HCT116 (cell line): ENCODE data around the gene PSTPIP2. TPM values are rescaled to one million over a fixed set of nuclear protein-coding genes. Genes with fewer than 3 reads are reported as not detected.

ENCODE experiments used
- ATAC-seq: fragments of 200-7000 bp; cut with Tn5 transposase; 2 replicates; pipeline ENCODE4 v1.9.1; 2020; ENCODE audit warnings: mild to moderate bottlenecking, moderate library complexity
- BruUV-seq: library from RNA; stranded (reverse); fragments of 400-500 nt; replicated peaks from 2 replicates; lab custom pipeline; 2021; lab: Mats Ljungman, UMichigan
- CTCF ChIA-PET: fragments of 300-600 bp; sonication (Branson Sonifier 250); formaldehyde crosslinking; loops from one replicate; lab custom pipeline; 2021; ENCODE audit warnings: antibody characterized with exemption; lab: Charles Lee
- POLR2A ChIA-PET: fragments of 300-600, 350-600 bp; sonication (Branson Sonifier 250); formaldehyde crosslinking; loops from one replicate; lab custom pipeline; 2021; ENCODE audit warnings: antibody characterized with exemption; lab: Charles Lee
- RAD21 ChIA-PET, 2 experiments: fragments of 300-600 bp; sonication (Branson Sonifier 250); formaldehyde crosslinking; loops; one replicate each; lab custom pipeline; 2023; ENCODE audit warnings: low total read pairs in 2 of 2; ENCODE audit not compliant: uncharacterized antibody in 2 of 2, unreplicated experiment in 2 of 2, low non-redundant PET in 1 of 2; lab: Charles Lee
- DNase-seq: peaks from one replicate; pipeline ENCODE4 v3.0.0-alpha.2; 2010; ENCODE audit warnings: low read depth, low spot score
- H2AFZ ChIP-seq: fragments of 200-600 bp; shearing (Covaris generic), sonication (generic); 2 replicates; pipeline ENCODE4 v1.6.1; 2017; ENCODE audit warnings: low read depth, mixed run types, mixed read lengths, antibody characterized with exemption, low read length; ENCODE audit not compliant: poor library complexity, severe bottlenecking
- H3K27ac ChIP-seq: 2 replicates; pipeline ENCODE4 v1.5.1; 2012; ENCODE audit warnings: low read depth, low read length
- H3K27me3 ChIP-seq: fragments of 200-600 bp; sonication (generic); 2 replicates; pipeline ENCODE4 v1.6.1; 2016; ENCODE audit warnings: mixed run types, low read length, mixed read lengths; ENCODE audit not compliant: insufficient read depth
- H3K36me3 ChIP-seq, 2 experiments: fragments of 200-500 bp in 1 of 2; fragments of 200-600 bp in 1 of 2; sonication (Bioruptor generic) in 1 of 2; sonication (generic) in 1 of 2; 2 replicates each; pipeline versions ENCODE4 v1.5.1 to v1.6.1; 2014 to 2016; ENCODE audit warnings: low read length in 2 of 2, inconsistent platforms in 1 of 2, mixed read lengths in 1 of 2, mixed run types in 1 of 2; ENCODE audit not compliant: insufficient read depth in 2 of 2, control insufficient read depth in 1 of 2
- H3K4me1 ChIP-seq, 2 experiments: fragments of 200-600 bp in 1 of 2; sonication (generic) in 1 of 2; 2 replicates each; pipeline versions ENCODE4 v1.5.1 to v1.6.1; 2012 to 2017; ENCODE audit warnings: low read length in 2 of 2, inconsistent platforms in 1 of 2, mild to moderate bottlenecking in 1 of 2, mixed read lengths in 1 of 2, mixed run types in 1 of 2, moderate library complexity in 1 of 2; ENCODE audit not compliant: insufficient read depth in 2 of 2, control insufficient read depth in 1 of 2
- H3K4me2 ChIP-seq: fragments of 200-600 bp; sonication (generic); 2 replicates; pipeline ENCODE4 v1.6.1; 2017; ENCODE audit warnings: mixed run types, low read length, mixed read lengths
- H3K4me3 ChIP-seq, 2 experiments: fragments of 200-600 bp in 1 of 2; sonication (generic) in 1 of 2; replicated peaks in 1 of 2; 2 replicates each; pipeline ENCODE4 v1.5.1; 2011 to 2016; ENCODE audit warnings: low read length in 2 of 2, control low read depth in 1 of 2, low read depth in 1 of 2, mild to moderate bottlenecking in 1 of 2, mixed read lengths in 1 of 2, mixed run types in 1 of 2
- H3K79me2 ChIP-seq: fragments of 200-600 bp; sonication (generic); 2 replicates; pipeline ENCODE4 v1.6.1; 2017; ENCODE audit warnings: mild to moderate bottlenecking, mixed run types, low read length, moderate library complexity, mixed read lengths; ENCODE audit not compliant: insufficient read depth
- H3K9ac ChIP-seq: fragments of 200-600 bp; sonication (generic); 2 replicates; pipeline ENCODE4 v1.6.1; 2016; ENCODE audit warnings: low read length, mixed read lengths
- H3K9me2 ChIP-seq: fragments of 200-600 bp; sonication (generic), shearing (Covaris generic); 2 replicates; pipeline ENCODE4 v1.6.1; 2017; ENCODE audit warnings: mixed run types, mild to moderate bottlenecking, moderate library complexity; ENCODE audit not compliant: insufficient read depth
- H3K9me3 ChIP-seq, 2 experiments: fragments of 200-500 bp in 1 of 2; fragments of 200-600 bp in 1 of 2; sonication (Bioruptor generic) in 1 of 2; sonication (generic) in 1 of 2; 2 replicates each; pipeline ENCODE4 v1.6.1; 2014 to 2017; ENCODE audit warnings: low read length in 2 of 2, mixed read lengths in 2 of 2, inconsistent platforms in 1 of 2, low read depth in 1 of 2, mild to moderate bottlenecking in 1 of 2, mixed run types in 1 of 2, moderate library complexity in 1 of 2; ENCODE audit not compliant: control insufficient read depth in 1 of 2, insufficient read depth in 1 of 2
- H4K20me1 ChIP-seq: fragments of 200-600 bp; sonication (generic), shearing (Covaris generic); 2 replicates; pipeline ENCODE4 v1.6.1; 2017; ENCODE audit warnings: mixed run types, mild to moderate bottlenecking, moderate library complexity; ENCODE audit not compliant: insufficient read depth
- CBX3 ChIP-seq: IDR thresholded peaks from 2 replicates; pipeline ENCODE4 v1.6.1; 2012; ENCODE audit warnings: low read depth
- CEBPB ChIP-seq: IDR thresholded peaks from 2 replicates; pipeline ENCODE4 v1.6.1; 2012; ENCODE audit warnings: low read depth
- CTCF ChIP-seq, 3 experiments: fragments of 200-600 bp in 1 of 3; sonication (generic) in 1 of 3; IDR thresholded peaks in 2 of 3; conservative IDR thresholded peaks in 1 of 3; 2 replicates each; pipeline ENCODE4 v1.5.1; 2012 to 2017; ENCODE audit warnings: low read depth in 2 of 3, low read length in 2 of 3, antibody characterized with exemption in 1 of 3, borderline replicate concordance in 1 of 3, control low read depth in 1 of 3, mild to moderate bottlenecking in 1 of 3, mixed read lengths in 1 of 3, mixed run types in 1 of 3, moderate library complexity in 1 of 3; ENCODE audit not compliant: insufficient read depth in 1 of 3
- EGR1 ChIP-seq: IDR thresholded peaks from 2 replicates; pipeline ENCODE4 v1.6.1; 2012; ENCODE audit warnings: low read depth
- ELF1 ChIP-seq: IDR thresholded peaks from 2 replicates; pipeline ENCODE4 v1.6.1; 2012; ENCODE audit warnings: low read depth, borderline replicate concordance
- EZH2 ChIP-seq: fragments of 200-600 bp; sonication (generic); IDR thresholded peaks from 2 replicates; pipeline ENCODE4 v1.6.1; 2017; ENCODE audit warnings: antibody characterized with exemption, mixed run types
- JUND ChIP-seq: IDR thresholded peaks from 2 replicates; pipeline ENCODE4 v1.6.1; 2012
- MAX ChIP-seq: IDR thresholded peaks from 2 replicates; pipeline ENCODE4 v1.6.1; 2012
- POLR2AphosphoS5 ChIP-seq: IDR thresholded peaks from 2 replicates; pipeline ENCODE4 v1.6.1; 2011; ENCODE audit warnings: mild to moderate bottlenecking, low read depth, low read length, moderate library complexity
- RAD21 ChIP-seq: IDR thresholded peaks from 2 replicates; pipeline ENCODE4 v1.6.1; 2012; ENCODE audit warnings: low read depth, mild to moderate bottlenecking
- SP1 ChIP-seq: IDR thresholded peaks from 2 replicates; pipeline ENCODE4 v1.6.1; 2012; ENCODE audit warnings: low read depth
- SRF ChIP-seq: IDR thresholded peaks from 2 replicates; pipeline ENCODE4 v1.6.1; 2012; ENCODE audit warnings: low read depth
- TCF7L2 ChIP-seq: IDR thresholded peaks from 2 replicates; pipeline ENCODE4 v1.7.0; 2011; ENCODE audit warnings: borderline replicate concordance, inconsistent platforms; ENCODE audit not compliant: insufficient read depth, insufficient read length; ENCODE audit errors: extremely low read depth
- YY1 ChIP-seq: IDR thresholded peaks from 2 replicates; pipeline ENCODE4 v1.6.1; 2011; ENCODE audit warnings: low read length, low read depth, moderate library complexity, mild to moderate bottlenecking; ENCODE audit not compliant: insufficient replicate concordance; ENCODE audit errors: extremely low read depth
- ZNF274 ChIP-seq: fragments of 200-500 bp; sonication (Bioruptor generic); IDR thresholded peaks from 2 replicates; pipeline ENCODE4 v1.6.1; 2014; ENCODE audit warnings: mild to moderate bottlenecking, low read depth, low read length, inconsistent platforms
- intact Hi-C: fragments of 100-400 bp; cut with micrococcal nuclease; formaldehyde crosslinking; loops from 2 replicates; pipeline ENCODE4 v1.10.0; 2022
- total RNA-seq: library from RNA; stranded (reverse); gene quantifications from one replicate; pipeline ENCODE4 v1.2.1, GENCODE V29; 2021; ENCODE audit not compliant: unreplicated experiment
- TF ChIP-seq, protein P1 (sequence below): IDR thresholded peaks from 2 replicates; pipeline ENCODE4 v1.6.1; 2011; ENCODE audit warnings: mild to moderate bottlenecking, low read length, moderate library complexity; ENCODE audit not compliant: insufficient replicate concordance; ENCODE audit errors: extremely low read depth

Gene PSTPIP2
- total RNA-seq, 1 experiment from 2014 or later: 20.0 TPM

DNA sequence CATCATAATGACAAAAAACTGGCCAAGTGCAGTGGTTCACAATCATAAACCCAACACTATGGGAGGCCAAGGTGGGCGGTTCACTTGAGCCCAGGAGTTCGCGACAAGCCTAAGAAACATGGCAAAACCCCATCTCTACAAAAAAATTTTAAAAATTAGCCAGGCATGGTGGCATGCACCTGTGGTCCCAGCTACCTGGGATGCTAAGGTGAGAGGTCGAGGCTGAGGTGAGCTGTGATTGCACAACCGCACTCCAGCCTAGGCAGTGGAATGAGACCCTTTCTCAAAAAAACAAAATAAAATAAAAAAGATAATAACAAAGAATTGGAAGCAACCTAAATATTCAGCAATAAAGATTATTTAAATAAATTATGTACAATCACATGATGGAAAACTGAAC, 21.8 kb downstream of the PSTPIP2 start:
- Histone ChIP-seq H2AFZ (no peak overlapping the region), H3K27me3 (no peaks in the 10 kb centered on the region), H3K27ac (no peak overlapping the region), H3K4me2 (no peak overlapping the region), H3K4me3 (no peak overlapping the region), H3K9me2 (no peaks in the 10 kb centered on the region), H3K79me2 (no peaks in the 10 kb centered on the region), H3K36me3 (no peaks in the 10 kb centered on the region), H3K9me3 (no peaks in the 10 kb centered on the region), H3K4me1 (no peaks in the 10 kb centered on the region), H4K20me1 (no peaks in the 10 kb centered on the region), H3K9ac (no peak overlapping the region)
- ChIA-PET RAD21 (no interaction called here), POLR2A (no interaction called here), CTCF (no interaction called here)
- intact Hi-C loops: no loop called here
- TF ChIP-seq ZNF274 (no peak), EZH2 (no peak), ELF1 (no peak), CBX3 (no peak), JUND (no peak), CEBPB (no peak), TCF7L2 (no peak), SRF (no peak), RAD21 (no peak), MAX (no peak), SP1 (no peak), CTCF (IDR thresholded peaks at IDR 0.05 in 2 of 3, conservative IDR thresholded peaks at IDR 0.05 in 1 of 3; ENCODE audit: borderline replicate concordance in 1 of 3, insufficient read depth in 1 of 3, low read depth in 2 of 3, low read length in 2 of 3) (no peak), EGR1 (no peak), YY1 (no peak), POLR2AphosphoS5 (no peak)
- TF ChIP-seq, protein P1, sequence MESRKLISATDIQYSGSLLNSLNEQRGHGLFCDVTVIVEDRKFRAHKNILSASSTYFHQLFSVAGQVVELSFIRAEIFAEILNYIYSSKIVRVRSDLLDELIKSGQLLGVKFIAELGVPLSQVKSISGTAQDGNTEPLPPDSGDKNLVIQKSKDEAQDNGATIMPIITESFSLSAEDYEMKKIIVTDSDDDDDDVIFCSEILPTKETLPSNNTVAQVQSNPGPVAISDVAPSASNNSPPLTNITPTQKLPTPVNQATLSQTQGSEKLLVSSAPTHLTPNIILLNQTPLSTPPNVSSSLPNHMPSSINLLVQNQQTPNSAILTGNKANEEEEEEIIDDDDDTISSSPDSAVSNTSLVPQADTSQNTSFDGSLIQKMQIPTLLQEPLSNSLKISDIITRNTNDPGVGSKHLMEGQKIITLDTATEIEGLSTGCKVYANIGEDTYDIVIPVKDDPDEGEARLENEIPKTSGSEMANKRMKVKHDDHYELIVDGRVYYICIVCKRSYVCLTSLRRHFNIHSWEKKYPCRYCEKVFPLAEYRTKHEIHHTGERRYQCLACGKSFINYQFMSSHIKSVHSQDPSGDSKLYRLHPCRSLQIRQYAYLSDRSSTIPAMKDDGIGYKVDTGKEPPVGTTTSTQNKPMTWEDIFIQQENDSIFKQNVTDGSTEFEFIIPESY: no peak
- DNase-seq (no peak), ATAC-seq (no peak)
- BruUV-seq: no TSS peak
